ENCODE data around the gene DENND5A.
A peak's percentile ranks its signal among the peaks of the same experiment; 100 is the strongest.
"Not testable (repeated sequence)": the region's sequence is repeated elsewhere in the genome, so short reads cannot be mapped to it uniquely, and the experiment has no call there.

The DENND5A gene

DNA sequence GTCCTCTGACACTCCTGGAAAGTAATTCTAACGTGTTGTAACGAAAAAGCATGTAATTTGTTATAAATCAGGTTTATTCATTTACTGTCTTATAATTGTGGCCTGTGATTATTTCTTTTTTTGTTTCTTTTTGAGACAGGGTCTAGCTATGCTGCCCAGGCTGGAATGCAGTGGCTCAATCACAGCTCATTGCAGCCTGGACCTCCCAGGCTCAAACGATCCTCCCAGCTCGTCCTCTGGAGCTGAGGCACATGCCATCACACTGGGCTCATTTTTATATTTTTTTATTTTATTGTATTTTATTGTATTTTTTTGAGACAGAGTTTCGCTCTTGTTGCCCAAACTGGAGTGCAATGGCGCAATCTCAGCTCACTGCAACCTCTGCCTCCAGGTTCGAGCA lies 15.9 kb downstream of the DENND5A start:
- Mint-ChIP-seq H3K36me3 (no peaks in the 10 kb centered on the region), H3K4me3 (no peak overlapping the region), H3K27ac (peak overlapping the region; percentile 41), H3K4me1 (ENCODE audit: low read depth) (peaks cover 71% of the 10 kb centered on the region), H3K9me3 (ENCODE audit: low read depth) (no peaks in the 10 kb centered on the region), H3K27me3 (no peaks in the 10 kb centered on the region)

DNA sequence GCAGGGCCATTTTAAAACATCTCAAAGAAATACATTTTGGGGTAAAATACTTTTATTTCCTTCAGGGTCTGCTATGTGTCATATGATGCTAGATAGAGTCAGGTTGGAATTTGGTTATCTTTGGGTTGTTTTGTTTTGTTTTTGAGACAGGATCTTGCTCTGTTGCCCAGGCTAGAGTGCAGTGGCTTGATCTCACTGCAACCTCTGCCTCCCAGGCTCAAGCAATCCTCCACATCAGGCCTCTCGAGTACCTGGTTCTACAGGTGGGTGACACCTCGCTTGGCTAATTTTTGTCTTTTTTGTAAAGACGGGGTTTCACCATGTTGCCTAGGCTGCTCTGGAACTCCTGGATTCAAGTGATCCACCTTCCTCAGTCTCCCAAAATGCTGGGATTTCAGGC lies 17.3 kb downstream of the DENND5A start:
- H3K4me3 Mint-ChIP-seq = no peak overlapping the region
- no peaks in the 10 kb centered on the region for H3K27me3 Mint-ChIP-seq
- H3K36me3 Mint-ChIP-seq = no peaks in the 10 kb centered on the region
- H3K27ac Mint-ChIP-seq = peak overlapping the region; percentile 41
- H3K4me1 Mint-ChIP-seq (ENCODE audit: low read depth) = peaks cover 73% of the 10 kb centered on the region
- H3K9me3 Mint-ChIP-seq (ENCODE audit: low read depth) = no peaks in the 10 kb centered on the region

DNA sequence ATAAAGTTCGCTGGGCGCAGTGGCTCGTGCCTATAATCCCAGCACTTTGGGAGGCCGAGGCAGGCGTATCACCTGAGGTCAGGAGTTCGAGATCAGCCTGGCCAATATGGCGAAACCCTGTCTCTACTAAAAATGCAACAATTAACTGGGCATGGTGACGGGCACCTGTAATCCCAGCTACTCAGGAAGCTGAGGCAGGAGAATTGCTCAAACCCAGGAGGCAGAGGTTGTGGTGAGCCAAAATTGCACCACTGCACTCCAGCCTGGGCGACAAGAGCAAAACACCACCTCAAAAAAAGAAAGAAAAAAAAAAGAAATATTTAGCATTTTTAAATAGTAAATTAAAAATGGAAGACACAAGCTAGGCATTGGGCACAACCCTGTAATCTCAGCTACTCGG lies 28.9 kb downstream of the DENND5A start:
- not testable (repeated sequence) for H3K9me3 Mint-ChIP-seq (ENCODE audit: low read depth); H3K4me3 Mint-ChIP-seq; H3K27me3 Mint-ChIP-seq; H3K27ac Mint-ChIP-seq
- Mint-ChIP-seq H3K4me1 (ENCODE audit: low read depth) (peaks cover 62% of the 10 kb centered on the region), H3K36me3 (peaks cover 11% of the 10 kb centered on the region)

DNA sequence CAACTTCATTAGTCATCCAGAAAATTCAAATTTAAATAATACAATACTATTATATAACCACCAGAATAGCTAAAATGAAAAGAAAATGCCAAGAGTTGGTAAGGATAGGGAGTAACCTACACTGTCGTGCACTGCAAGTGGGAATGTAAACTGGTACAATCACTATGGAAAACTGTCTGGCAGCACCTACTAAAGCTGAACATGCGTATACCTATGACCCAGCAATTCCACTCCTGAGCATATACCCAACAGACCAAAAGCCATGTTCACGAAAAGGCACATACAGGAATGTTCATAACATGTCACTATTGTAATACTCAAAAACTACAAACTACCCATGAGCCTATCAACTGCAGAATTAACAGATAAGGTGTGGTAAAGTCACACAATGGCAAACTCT lies 32.7 kb downstream of the DENND5A start:
- H3K27ac Mint-ChIP-seq = no peak overlapping the region
- no peaks in the 10 kb centered on the region for H3K27me3 Mint-ChIP-seq
- peaks cover 67% of the 10 kb centered on the region for H3K4me1 Mint-ChIP-seq (ENCODE audit: low read depth)
- H3K9me3 Mint-ChIP-seq (ENCODE audit: low read depth) = peaks cover 4% of the 10 kb centered on the region
- peaks cover 11% of the 10 kb centered on the region for H3K36me3 Mint-ChIP-seq
- no peak overlapping the region for H3K4me3 Mint-ChIP-seq

DNA sequence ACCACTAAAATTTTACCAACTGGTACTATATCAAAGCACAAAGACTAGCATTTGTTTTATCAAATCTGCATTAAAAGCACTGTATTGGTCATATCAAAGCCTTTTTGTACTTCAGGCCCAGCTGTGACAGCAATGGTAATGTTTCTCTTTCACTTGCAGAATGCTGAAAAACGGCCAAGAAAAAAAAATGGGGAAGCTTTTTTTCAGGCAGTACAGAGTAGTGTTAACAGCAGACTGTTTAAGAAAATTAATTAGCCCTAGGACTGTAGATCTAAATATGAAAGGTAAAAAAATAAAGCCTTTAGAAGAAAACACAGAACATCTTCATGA lies 33.3 kb downstream of the DENND5A start:
- Mint-ChIP-seq H3K4me3 (peak overlapping the region; percentile 81), H3K4me1 (ENCODE audit: low read depth) (peaks cover 65% of the 10 kb centered on the region), H3K27me3 (no peaks in the 10 kb centered on the region), H3K9me3 (ENCODE audit: low read depth) (peaks cover 4% of the 10 kb centered on the region), H3K27ac (peak overlapping the region; percentile 10), H3K36me3 (peaks cover 13% of the 10 kb centered on the region)

DNA sequence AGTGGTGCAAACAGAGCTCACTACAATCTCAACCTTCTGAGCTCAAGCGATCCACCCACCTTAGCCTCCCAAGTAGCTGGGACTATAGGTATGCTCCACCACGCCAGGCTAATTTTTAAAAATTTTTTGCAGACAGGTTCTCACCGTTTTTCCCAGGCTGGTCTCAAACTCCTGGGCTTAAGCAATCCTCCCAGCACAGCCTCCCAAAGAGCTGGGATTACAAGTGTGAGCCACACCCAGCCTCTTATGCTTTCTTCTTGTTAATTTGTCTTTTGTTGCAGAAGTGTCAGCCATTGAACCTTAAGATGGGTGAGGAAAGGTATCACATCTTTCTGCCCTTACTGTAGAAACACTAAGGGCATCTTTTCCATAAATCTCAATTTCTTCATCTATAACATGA lies 34.9 kb downstream of the DENND5A start:
- peak overlapping the region; percentile 34 for H3K27ac Mint-ChIP-seq
- H3K4me1 Mint-ChIP-seq (ENCODE audit: low read depth) = peaks cover 64% of the 10 kb centered on the region
- H3K27me3 Mint-ChIP-seq = no peaks in the 10 kb centered on the region
- H3K36me3 Mint-ChIP-seq = peaks cover 15% of the 10 kb centered on the region
- peaks cover 4% of the 10 kb centered on the region for H3K9me3 Mint-ChIP-seq (ENCODE audit: low read depth)
- peak overlapping the region; percentile 81 for H3K4me3 Mint-ChIP-seq

DNA sequence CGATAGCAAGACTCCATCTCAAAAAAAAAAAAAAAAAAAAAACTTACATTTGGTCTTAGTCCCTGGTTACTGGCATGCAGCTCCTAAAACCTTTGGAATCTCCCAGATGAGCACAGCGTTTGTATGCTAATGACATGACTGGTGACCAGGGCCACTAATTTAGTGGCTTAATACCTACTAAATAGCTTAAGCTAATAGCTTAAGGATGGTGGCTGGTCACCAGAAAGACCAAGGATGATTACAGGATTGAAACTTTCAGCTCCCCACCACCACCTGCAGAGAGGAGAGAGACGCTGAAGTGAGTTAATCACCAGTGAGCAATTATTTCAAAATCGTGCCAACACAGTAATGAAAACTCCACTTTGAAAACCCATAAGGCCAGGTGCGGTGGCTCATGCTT lies 37.1 kb downstream of the DENND5A start:
- H3K27ac Mint-ChIP-seq = no peak overlapping the region

DNA sequence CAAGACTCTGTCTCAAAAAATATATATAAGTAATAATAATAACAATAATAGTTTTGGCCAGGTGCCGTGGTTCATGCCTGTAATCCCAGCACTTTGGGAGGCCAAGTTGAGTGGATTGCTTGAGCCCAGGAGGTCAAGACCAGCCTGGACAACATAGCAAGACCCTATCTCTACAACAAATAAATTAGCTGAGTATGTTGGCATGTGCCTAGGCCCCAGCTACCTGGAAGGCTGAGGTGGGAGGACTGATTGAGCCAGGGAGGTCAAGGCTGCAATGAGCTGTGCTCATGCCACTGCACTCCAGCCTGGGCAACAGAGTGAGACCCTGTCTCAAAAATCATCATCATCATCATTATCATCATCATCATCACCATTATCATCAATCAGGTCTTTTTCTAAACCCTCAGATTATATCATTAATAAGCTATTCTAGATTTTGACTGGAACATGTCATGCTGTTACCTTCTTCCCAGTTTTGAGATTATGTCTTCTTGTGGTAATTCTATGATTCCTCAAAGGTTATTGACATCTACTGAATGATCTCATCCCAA lies 39.3 kb downstream of the DENND5A start:
- Mint-ChIP-seq H3K27ac (no peak overlapping the region), H3K4me1 (ENCODE audit: low read depth) (peaks cover 38% of the 10 kb centered on the region), H3K36me3 (peaks cover 4% of the 10 kb centered on the region), H3K4me3 (no peak overlapping the region), H3K9me3 (ENCODE audit: low read depth) (no peaks in the 10 kb centered on the region), H3K27me3 (no peaks in the 10 kb centered on the region)

More for the DNA sequence above, 37.1 kb downstream of the DENND5A start:
- peaks cover 53% of the 10 kb centered on the region for H3K4me1 Mint-ChIP-seq (ENCODE audit: low read depth)
- no peak overlapping the region for H3K4me3 Mint-ChIP-seq
- H3K27me3 Mint-ChIP-seq = no peaks in the 10 kb centered on the region
- peaks cover 4% of the 10 kb centered on the region for H3K36me3 Mint-ChIP-seq
- no peaks in the 10 kb centered on the region for H3K9me3 Mint-ChIP-seq (ENCODE audit: low read depth)

DNA sequence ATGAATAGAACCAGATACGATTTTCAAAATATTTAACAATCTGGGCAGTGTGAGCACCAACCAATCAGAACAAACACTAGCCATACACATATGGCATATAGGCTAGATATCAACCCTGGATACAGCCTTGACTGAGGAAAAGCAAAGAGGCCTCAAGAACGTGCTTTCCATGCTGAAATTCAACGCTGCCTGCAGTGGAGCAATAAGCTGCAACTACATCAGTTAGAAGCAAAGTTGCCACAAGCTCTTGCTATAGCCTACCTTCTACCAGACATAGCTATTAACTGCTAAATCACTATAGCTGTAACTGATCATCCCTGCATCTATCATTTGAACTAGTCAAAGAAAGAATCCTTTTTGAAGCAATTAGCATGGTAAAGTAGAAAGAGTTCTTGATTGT lies 42.5 kb downstream of the DENND5A start:
- H3K4me3 Mint-ChIP-seq = no peak overlapping the region
- H3K36me3 Mint-ChIP-seq = peaks cover 4% of the 10 kb centered on the region
- H3K9me3 Mint-ChIP-seq (ENCODE audit: low read depth) = no peaks in the 10 kb centered on the region
- H3K4me1 Mint-ChIP-seq (ENCODE audit: low read depth) = peaks cover 31% of the 10 kb centered on the region
- H3K27ac Mint-ChIP-seq = no peak overlapping the region
- no peaks in the 10 kb centered on the region for H3K27me3 Mint-ChIP-seq

DNA sequence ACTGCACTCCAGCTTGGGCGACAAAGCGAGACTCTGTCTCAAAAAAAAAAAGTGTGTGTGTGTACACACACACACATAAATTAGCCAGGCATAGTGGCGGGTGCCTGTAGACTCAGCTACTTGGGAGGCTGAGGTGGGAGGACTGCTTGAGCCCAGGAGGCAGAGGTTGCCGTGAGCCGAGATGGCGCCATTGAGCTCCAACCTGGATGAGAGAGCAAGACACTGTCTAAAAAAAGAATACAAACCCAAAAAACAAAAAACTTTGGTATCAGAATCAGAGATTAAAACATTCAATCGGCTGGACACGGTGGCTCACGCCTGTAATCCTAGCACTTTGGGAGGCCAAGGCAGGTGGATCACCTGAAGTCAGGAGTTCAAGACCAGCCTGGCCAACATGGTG lies 44.3 kb downstream of the DENND5A start:
- peaks cover 30% of the 10 kb centered on the region for H3K4me1 Mint-ChIP-seq (ENCODE audit: low read depth)
- not testable (repeated sequence) for H3K9me3 Mint-ChIP-seq (ENCODE audit: low read depth); H3K4me3 Mint-ChIP-seq; H3K27ac Mint-ChIP-seq; H3K27me3 Mint-ChIP-seq; H3K36me3 Mint-ChIP-seq

DNA sequence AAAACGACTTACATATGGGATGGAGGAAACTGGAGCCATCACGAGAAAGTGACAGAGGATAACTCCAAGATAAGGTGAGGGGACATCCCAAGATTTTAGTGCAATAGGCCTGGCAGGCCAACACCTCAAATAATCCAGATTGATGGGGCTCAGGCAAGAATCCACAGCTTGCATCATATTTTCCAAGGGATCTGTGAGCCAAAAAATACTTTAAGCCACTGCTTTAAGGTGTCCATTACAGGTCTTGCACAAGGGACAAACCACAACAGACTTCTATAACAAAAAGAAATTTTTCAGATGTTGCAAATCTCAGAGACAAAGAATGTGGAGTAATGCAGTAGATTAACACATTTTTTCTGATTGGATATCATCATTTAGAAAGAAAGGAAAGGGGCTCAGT lies 45.6 kb downstream of the DENND5A start:
- Mint-ChIP-seq H3K27me3 (no peaks in the 10 kb centered on the region), H3K36me3 (no peaks in the 10 kb centered on the region), H3K4me1 (ENCODE audit: low read depth) (peaks cover 37% of the 10 kb centered on the region), H3K4me3 (no peak overlapping the region), H3K27ac (no peak overlapping the region), H3K9me3 (ENCODE audit: low read depth) (no peaks in the 10 kb centered on the region)

DNA sequence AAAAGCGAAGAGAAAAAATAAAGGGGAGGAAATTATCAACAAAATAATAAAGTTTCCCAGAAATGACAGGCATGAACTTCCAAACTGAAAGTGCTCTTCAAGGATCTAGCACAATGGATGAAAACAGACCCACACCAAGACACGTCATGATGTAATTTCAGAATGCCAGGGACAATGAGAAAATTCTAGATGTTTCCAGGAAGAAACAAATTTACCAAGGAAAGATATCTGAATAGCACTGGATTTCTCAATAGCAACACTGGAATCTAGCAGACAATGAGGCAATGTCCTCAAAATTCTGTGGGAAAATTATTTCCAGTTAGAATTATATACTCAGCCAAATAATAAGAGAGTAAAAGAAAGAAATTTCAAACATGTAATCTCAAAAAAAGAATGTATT lies 46.0 kb downstream of the DENND5A start:
- no peaks in the 10 kb centered on the region for H3K9me3 Mint-ChIP-seq (ENCODE audit: low read depth)
- no peak overlapping the region for H3K4me3 Mint-ChIP-seq
- H3K36me3 Mint-ChIP-seq = no peaks in the 10 kb centered on the region
- no peaks in the 10 kb centered on the region for H3K27me3 Mint-ChIP-seq
- no peak overlapping the region for H3K27ac Mint-ChIP-seq
- peaks cover 42% of the 10 kb centered on the region for H3K4me1 Mint-ChIP-seq (ENCODE audit: low read depth)

DNA sequence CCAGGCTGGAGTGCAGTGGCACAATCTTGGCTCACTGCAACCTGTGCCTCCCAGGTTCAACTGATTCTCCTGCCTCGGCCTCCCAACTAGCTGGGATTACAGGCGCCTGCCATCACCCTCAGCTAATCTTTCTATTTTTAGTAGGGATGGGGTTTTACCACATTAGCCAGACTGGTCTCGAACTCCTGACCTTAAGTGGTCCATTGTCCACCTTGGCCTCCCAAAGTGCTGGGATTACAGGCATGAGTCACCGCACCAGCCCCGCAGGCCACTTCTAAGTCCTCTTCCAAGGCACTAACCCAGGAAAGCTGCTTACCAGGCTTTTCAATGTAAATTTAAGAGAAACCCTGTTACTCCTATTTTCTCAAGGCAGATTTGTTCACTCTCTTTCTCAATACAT lies 50.4 kb downstream of the DENND5A start:
- H3K4me1 Mint-ChIP-seq (ENCODE audit: low read depth) = peaks cover 67% of the 10 kb centered on the region
- no peak overlapping the region for H3K27ac Mint-ChIP-seq
- no peaks in the 10 kb centered on the region for H3K36me3 Mint-ChIP-seq
- no peaks in the 10 kb centered on the region for H3K27me3 Mint-ChIP-seq
- H3K9me3 Mint-ChIP-seq (ENCODE audit: low read depth) = no peaks in the 10 kb centered on the region
- no peak overlapping the region for H3K4me3 Mint-ChIP-seq

DNA sequence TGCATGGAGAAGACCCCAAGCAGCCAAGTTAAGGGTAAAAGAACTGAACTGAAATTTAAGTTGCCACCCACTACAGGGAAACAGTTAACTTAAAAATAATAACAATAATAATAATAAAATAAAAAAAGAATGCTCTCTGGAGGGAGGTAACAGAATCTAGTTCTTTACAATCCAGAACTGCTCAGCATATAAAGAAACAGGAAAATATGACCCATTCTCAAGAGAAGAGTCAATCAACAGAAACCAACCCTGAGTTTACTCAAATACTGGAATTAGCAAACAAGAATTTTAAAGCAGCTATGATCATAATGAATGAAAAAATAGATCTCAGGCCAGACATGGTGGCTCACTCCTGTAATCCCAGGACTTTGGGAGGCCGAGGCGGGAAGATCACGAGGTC lies 53.8 kb downstream of the DENND5A start:
- H3K9me3 Mint-ChIP-seq (ENCODE audit: low read depth) = no peaks in the 10 kb centered on the region
- H3K4me1 Mint-ChIP-seq (ENCODE audit: low read depth) = peaks cover 82% of the 10 kb centered on the region
- no peaks in the 10 kb centered on the region for H3K36me3 Mint-ChIP-seq
- H3K27me3 Mint-ChIP-seq = no peaks in the 10 kb centered on the region
- no peak overlapping the region for H3K4me3 Mint-ChIP-seq
- H3K27ac Mint-ChIP-seq = peak overlapping the region; percentile 66

DNA sequence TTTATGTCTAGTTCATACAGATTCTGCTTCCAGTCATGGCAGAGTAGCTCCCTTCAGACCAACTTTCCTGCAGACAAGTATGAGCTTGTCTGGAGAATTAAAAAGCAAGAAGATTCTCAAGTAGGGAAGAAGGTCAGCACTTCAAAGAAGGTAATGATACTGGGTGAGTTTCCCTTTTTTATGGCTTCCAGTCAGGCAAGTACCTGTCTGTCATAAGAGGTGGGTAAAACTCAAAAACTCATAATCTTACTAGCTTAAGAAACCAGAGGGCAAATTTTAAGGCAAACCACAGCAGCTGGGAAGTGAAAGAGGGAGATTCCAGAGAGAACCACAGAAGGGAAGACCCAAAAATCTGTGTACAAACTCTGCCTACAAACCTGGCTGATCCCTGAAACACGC lies 54.2 kb downstream of the DENND5A start:
- Mint-ChIP-seq H3K4me1 (ENCODE audit: low read depth) (peaks cover 78% of the 10 kb centered on the region), H3K36me3 (no peaks in the 10 kb centered on the region), H3K27me3 (no peaks in the 10 kb centered on the region), H3K27ac (peak overlapping the region; percentile 81), H3K9me3 (ENCODE audit: low read depth) (no peaks in the 10 kb centered on the region), H3K4me3 (no peak overlapping the region)

DNA sequence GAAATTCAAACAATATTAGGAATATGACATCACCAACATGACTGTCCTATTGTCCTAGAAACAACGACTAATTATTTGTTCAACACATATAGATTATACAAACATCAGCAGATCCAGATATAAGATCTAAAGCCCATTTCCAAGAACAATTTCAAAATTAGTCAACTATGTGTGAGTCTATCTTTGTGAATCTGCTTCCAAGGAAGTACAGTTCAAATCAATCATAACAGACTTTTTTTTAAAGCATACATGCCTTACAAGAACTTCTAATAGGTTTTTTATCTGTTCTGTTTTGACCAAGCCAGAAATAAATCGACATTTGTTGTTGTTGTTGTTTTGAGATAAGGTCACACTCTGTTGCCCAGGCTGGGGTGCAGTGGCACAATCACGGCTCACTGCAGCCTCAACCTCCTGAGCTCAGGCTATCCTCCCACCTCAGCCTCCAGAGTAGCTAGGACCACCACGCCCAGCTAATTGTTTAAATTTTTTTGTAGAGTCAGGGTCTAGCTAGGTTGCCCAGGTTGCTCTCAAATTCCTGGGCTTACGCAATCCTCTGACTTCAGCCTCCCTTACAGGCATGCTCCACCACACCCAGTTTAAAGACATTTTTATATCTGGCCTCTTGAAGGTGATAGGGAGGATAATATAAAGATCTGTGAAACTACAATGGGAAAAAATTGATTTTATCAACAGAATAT lies 54.8 kb downstream of the DENND5A start:
- peak overlapping the region; percentile 55 for H3K4me3 Mint-ChIP-seq
- H3K27ac Mint-ChIP-seq = peak overlapping the region; percentile 81
- no peaks in the 10 kb centered on the region for H3K36me3 Mint-ChIP-seq
- H3K9me3 Mint-ChIP-seq (ENCODE audit: low read depth) = no peaks in the 10 kb centered on the region
- H3K27me3 Mint-ChIP-seq = no peaks in the 10 kb centered on the region
- peaks cover 74% of the 10 kb centered on the region for H3K4me1 Mint-ChIP-seq (ENCODE audit: low read depth)
